SK-N-SH treated with all-trans-retinoic acid at 6 μM for 48 hours (cell line): Measurements from ENCODE around the gene CCDC148.

Experiments
- ESRRG ChIP-seq: fragments of 250-450 bp; sonication (Bioruptor Pico); IDR thresholded peaks from 2 replicates; pipeline ENCODE4 v1.6.1; 2021; ENCODE audit warnings: mild to moderate bottlenecking
- OSR1 ChIP-seq: fragments of 250-450 bp; sonication (Bioruptor Pico); IDR thresholded peaks from 2 replicates; pipeline ENCODE4 v1.8.0; 2022; ENCODE audit warnings: moderate library complexity, mild to moderate bottlenecking, inconsistent platforms
- PATZ1 ChIP-seq: fragments of 250-450 bp; sonication (Bioruptor Pico); IDR thresholded peaks from 2 replicates; pipeline ENCODE4 v1.8.0; 2020; ENCODE audit warnings: mild to moderate bottlenecking, moderate library complexity, borderline replicate concordance
- RARB ChIP-seq: fragments of 250-450 bp; sonication (Bioruptor Pico); IDR thresholded peaks from 2 replicates; pipeline ENCODE4 v1.8.0; 2021; ENCODE audit warnings: mild to moderate bottlenecking, moderate library complexity
- TCF4 ChIP-seq: fragments of 250-450 bp; sonication (Bioruptor Pico); IDR thresholded peaks from 2 replicates; pipeline ENCODE4 v1.8.0; 2021; ENCODE audit warnings: mild to moderate bottlenecking, moderate library complexity, borderline replicate concordance
- TOX ChIP-seq: fragments of 250-450 bp; sonication (Bioruptor Pico); IDR thresholded peaks from 2 replicates; pipeline ENCODE4 v1.8.0; 2021; ENCODE audit warnings: mild to moderate bottlenecking, moderate library complexity, borderline replicate concordance
- TSHZ2 ChIP-seq: fragments of 250-450 bp; sonication (Bioruptor Pico); IDR thresholded peaks from 2 replicates; pipeline ENCODE4 v1.5.0; 2020; ENCODE audit warnings: mild to moderate bottlenecking, moderate library complexity
- ZC3H10 ChIP-seq: fragments of 250-450 bp; sonication (Bioruptor Pico); IDR thresholded peaks from 2 replicates; pipeline ENCODE4 v1.5.1; 2021; ENCODE audit warnings: mild to moderate bottlenecking, moderate library complexity
- ZNF565 ChIP-seq: fragments of 450-650 bp; formaldehyde crosslinking; conservative IDR thresholded peaks from 2 replicates; pipeline ENCODE4 v1.5.0; 2020; ENCODE audit warnings: low read depth, mild to moderate bottlenecking, moderate library complexity

GRCh38 chr2:158482594-158482993 lies 26.0 kb upstream of the CCDC148 start:
- no peak for TF ChIP-seq TCF4 (CRISPR knock-in tag)
- no peak for TF ChIP-seq OSR1 (CRISPR knock-in tag)
- TF ChIP-seq RARB = no peak
- no peak for TF ChIP-seq PATZ1 (CRISPR knock-in tag)
- no peak for TF ChIP-seq ZC3H10 (CRISPR knock-in tag)
- no peak for TF ChIP-seq TOX
- TF ChIP-seq ZNF565 (CRISPR knock-in tag) = no peak
- TF ChIP-seq ESRRG (CRISPR knock-in tag) = no peak
- TF ChIP-seq TSHZ2 (CRISPR knock-in tag) = no peak
